MM.1S (cell line): ENCODE data around the gene PLSCR3.

Experiments
- DNase-seq: peaks from one replicate; pipeline ENCODE4 v3.0.0-alpha.2; 2015
- H2AFZ ChIP-seq: fragments of 300-600 bp; sonication (generic); 2 replicates; pipeline ENCODE4 v1.6.0; 2016; ENCODE audit warnings: antibody characterized with exemption, low read length
- H3F3A ChIP-seq: fragments of 300-600 bp; sonication (generic); 2 replicates; pipeline ENCODE4 v1.6.1; 2016; ENCODE audit warnings: mild to moderate bottlenecking, antibody characterized with exemption, low read length, moderate library complexity, mixed read lengths; ENCODE audit not compliant: insufficient read depth
- H3K27ac ChIP-seq: fragments of 300-600 bp; sonication (generic); 2 replicates; pipeline ENCODE4 v1.5.1; 2016; ENCODE audit warnings: mild to moderate bottlenecking, low read length
- H3K27me3 ChIP-seq: fragments of 300-600 bp; sonication (generic); replicated peaks from 2 replicates; pipeline ENCODE4 v1.6.0; 2016; ENCODE audit warnings: low read length; ENCODE audit not compliant: insufficient read depth
- H3K36me3 ChIP-seq: fragments of 300-600 bp; sonication (generic); replicated peaks from 2 replicates; pipeline ENCODE4 v1.6.1; 2016; ENCODE audit warnings: mild to moderate bottlenecking, low read length, mixed read lengths; ENCODE audit not compliant: insufficient read depth
- H3K4me1 ChIP-seq: fragments of 300-600 bp; sonication (generic); 2 replicates; pipeline ENCODE4 v1.6.1; 2016; ENCODE audit warnings: low read length, mixed read lengths
- H3K4me2 ChIP-seq: fragments of 300-600 bp; sonication (generic); 2 replicates; pipeline ENCODE4 v1.6.0; 2016; ENCODE audit warnings: low read depth, low read length
- H3K4me3 ChIP-seq: fragments of 300-600 bp; sonication (generic); 2 replicates; pipeline ENCODE4 v1.5.1; 2016; ENCODE audit warnings: low read length, mixed read lengths
- H3K79me2 ChIP-seq: fragments of 300-600 bp; sonication (generic); 2 replicates; pipeline ENCODE4 v1.6.1; 2016; ENCODE audit warnings: mixed run types, low read length, mixed read lengths
- H3K9ac ChIP-seq: fragments of 300-600 bp; sonication (generic); 2 replicates; pipeline ENCODE4 v1.6.1; 2016; ENCODE audit warnings: low read length, mixed read lengths
- H3K9me2 ChIP-seq: fragments of 300-600 bp; sonication (generic); replicated peaks from 2 replicates; pipeline ENCODE4 v1.6.1; 2016; ENCODE audit warnings: mild to moderate bottlenecking, low read length, mixed read lengths; ENCODE audit not compliant: insufficient read depth
- H3K9me3 ChIP-seq: fragments of 300-600 bp; sonication (generic); replicated peaks from 2 replicates; pipeline ENCODE4 v1.6.1; 2016; ENCODE audit warnings: mild to moderate bottlenecking, low read length, mixed read lengths; ENCODE audit not compliant: insufficient read depth
- H4K20me1 ChIP-seq: fragments of 300-600 bp; sonication (generic); 2 replicates; pipeline ENCODE4 v1.6.1; 2016; ENCODE audit warnings: mild to moderate bottlenecking, low read length, moderate library complexity, mixed read lengths; ENCODE audit not compliant: insufficient read depth
- CTCF ChIP-seq: fragments of 300-600 bp; sonication (generic); IDR thresholded peaks from 2 replicates; pipeline ENCODE4 v1.5.1; 2016; ENCODE audit warnings: antibody characterized with exemption, low read length, mixed read lengths
- EZH2 ChIP-seq: fragments of 300-600 bp; sonication (generic); optimal IDR thresholded peaks from 2 replicates; pipeline ENCODE3; 2017; ENCODE audit warnings: low read depth, mild to moderate bottlenecking, antibody characterized with exemption, low read length, mixed read lengths
- EZH2phosphoT487 ChIP-seq: fragments of 300-600 bp; sonication (generic); IDR thresholded peaks from 2 replicates; pipeline ENCODE4 v1.6.1; 2018; ENCODE audit warnings: antibody characterized with exemption, low read length

Gene PLSCR3

GRCh38 chr17:7346761-7347614 lies 47.3 kb downstream of the PLSCR3 start:
- Histone ChIP-seq H3K79me2 (no peaks in the 10 kb centered on the region), H3K9me3 (no peaks in the 10 kb centered on the region), H3K4me2 (no peak overlapping the region), H3K4me3 (no peak overlapping the region), H3K4me1 (peaks cover 5% of the 10 kb centered on the region; the same call in 1 of the 2 replicates), H3K9me2 (no peaks in the 10 kb centered on the region), H3K9ac (no peak overlapping the region), H3K27ac (no peak overlapping the region), H3F3A (0 out of 2 replicates have a peak, but pooled peaks cover 6% of the 10 kb centered on the region), H2AFZ (no peak overlapping the region), H3K27me3 (no peaks in the 10 kb centered on the region), H4K20me1 (no peaks in the 10 kb centered on the region), H3K36me3 (no peaks in the 10 kb centered on the region)
- TF ChIP-seq EZH2phosphoT487 (no peak), EZH2 (no peak), CTCF (no peak)
- DNase-seq, result no peak

- Histone ChIP-seq H3K9ac (no peak overlapping the region), H3K27me3 (no peaks in the 10 kb centered on the region), H3K4me3 (no peak overlapping the region), H3K27ac (no peak overlapping the region), H3F3A (no peaks in the 10 kb centered on the region), H3K36me3 (no peaks in the 10 kb centered on the region), H3K9me3 (no peaks in the 10 kb centered on the region), H3K4me1 (no peaks in the 10 kb centered on the region), H3K79me2 (0 out of 2 replicates have a peak, but pooled peaks cover 6% of the 10 kb centered on the region), H3K9me2 (no peaks in the 10 kb centered on the region), H2AFZ (no peak overlapping the region), H3K4me2 (no peak overlapping the region), H4K20me1 (no peaks in the 10 kb centered on the region)
- DNase-seq, result no peak
- TF ChIP-seq EZH2phosphoT487 (no peak), EZH2 (no peak), CTCF (no peak)
Measured at GRCh38 chr17:7343250-7343649, 51.1 kb downstream of the PLSCR3 start.

GRCh38 chr17:7341842-7342241 lies 52.5 kb downstream of the PLSCR3 start:
- DNase-seq, result no peak
- Histone ChIP-seq H3K27ac (no peak overlapping the region), H3K36me3 (no peaks in the 10 kb centered on the region), H3F3A (0 out of 2 replicates have a peak, but pooled peaks cover 3% of the 10 kb centered on the region), H4K20me1 (no peaks in the 10 kb centered on the region), H3K4me3 (no peak overlapping the region), H3K9me2 (no peaks in the 10 kb centered on the region), H3K79me2 (peaks cover 18% of the 10 kb centered on the region), H3K27me3 (no peaks in the 10 kb centered on the region), H3K9ac (no peak overlapping the region), H3K4me2 (no peak overlapping the region), H2AFZ (no peak overlapping the region), H3K9me3 (no peaks in the 10 kb centered on the region), H3K4me1 (no peaks in the 10 kb centered on the region)
- TF ChIP-seq EZH2 (no peak), CTCF (no peak)
